HS-5 (cell line): ENCODE measurements around the gene SHISA8.
"Not testable (repeated sequence)": the region's sequence is repeated elsewhere in the genome, so short reads cannot be mapped to it uniquely, and the experiment has no call there.

Source experiments
- DNase-seq: peaks from one replicate; pipeline ENCODE4 v3.0.0-alpha.2; 2012; ENCODE audit warnings: low read depth

SHISA8 gene

GRCh38 chr22:41915035-41915785 lies at the start of gene SHISA8:
SHISA8 (minus strand) TSS chr22:41915074; CDS start chr22:41914667, 407 bp downstream.
- no peak for DNase-seq

- no peak for DNase-seq
Observed at GRCh38 chr22:41964112-41964491, 49.2 kb upstream of the SHISA8 start.

GRCh38 chr22:41963453-41964111 lies 48.7 kb upstream of the SHISA8 start:
- DNase-seq, result no peak

GRCh38 chr22:41957941-41958556 lies 43.2 kb upstream of the SHISA8 start:
- no peak for DNase-seq

GRCh38 chr22:41952713-41953112 lies 37.8 kb upstream of the SHISA8 start:
- DNase-seq, result no peak

- DNase-seq, result no peak
Observed at GRCh38 chr22:41951898-41952474, 37.1 kb upstream of the SHISA8 start, which contains the start of gene SMIM45. SMIM45 (plus strand) TSS chr22:41952150.

GRCh38 chr22:41949297-41949965 lies 34.6 kb upstream of the SHISA8 start:
- no peak for DNase-seq

- not testable (repeated sequence) for DNase-seq
Observed at GRCh38 chr22:41948928-41949296, 34.0 kb upstream of the SHISA8 start.

GRCh38 chr22:41948142-41948541 lies 33.3 kb upstream of the SHISA8 start:
- DNase-seq, result no peak

GRCh38 chr22:41947424-41948080 lies 32.7 kb upstream of the SHISA8 start:
- no peak for DNase-seq

GRCh38 chr22:41946629-41947423 lies 32.0 kb upstream of the SHISA8 start, which contains the start of gene CENPM:
CENPM (minus strand) TSS chr22:41947152; CDS start chr22:41947076, 76 bp downstream.
- peak; percentile 83 for DNase-seq

GRCh38 chr22:41943661-41944209 lies 28.9 kb upstream of the SHISA8 start:
- DNase-seq, result no peak

GRCh38 chr22:41940832-41941765 lies 26.2 kb upstream of the SHISA8 start:
- peak; percentile 88 for DNase-seq

GRCh38 chr22:41939981-41940831 lies 25.3 kb upstream of the SHISA8 start:
- DNase-seq, result no peak

GRCh38 chr22:41936894-41937169 lies 22.0 kb upstream of the SHISA8 start:
- no peak for DNase-seq

GRCh38 chr22:41935509-41935908 lies 20.6 kb upstream of the SHISA8 start:
- no peak for DNase-seq

GRCh38 chr22:41935015-41935351 lies 20.1 kb upstream of the SHISA8 start:
- DNase-seq, result no peak

- DNase-seq, result no peak
Observed at GRCh38 chr22:41934284-41935014, 19.6 kb upstream of the SHISA8 start.
